Activated B cell treated with CpG ODN at 0.5 μM for 24 hours (primary cell): ENCODE measurements around the gene HOXB5. TPM values are rescaled to one million over a fixed set of nuclear protein-coding genes. Genes with fewer than 3 reads are reported as not detected.

Source experiments
- ATAC-seq: fragments of 200-7000 bp; cut with Tn5 transposase; one replicate; pipeline ENCODE4 v1.10.0; 2021; ENCODE audit warnings: low read depth, mild to moderate bottlenecking, moderate library complexity
- CTCF ChIA-PET: fragments of 350-600 bp; sonication (Branson Sonifier 250); formaldehyde crosslinking; loops from one replicate; lab custom pipeline; 2021; ENCODE audit warnings: antibody characterized with exemption; lab: Charles Lee
- POLR2A ChIA-PET: fragments of 350-600 bp; sonication (Branson Sonifier 250); formaldehyde crosslinking; loops from one replicate; lab custom pipeline; 2021; ENCODE audit warnings: antibody characterized with exemption; lab: Charles Lee
- DNase-seq: peaks from one replicate; pipeline ENCODE4 v3.0.0; 2022
- H3K27ac Mint-ChIP-seq: one replicate; pipeline ENCODE4 v1.8.0; 2020; ENCODE audit warnings: mixed read lengths
- H3K27me3 Mint-ChIP-seq: one replicate; pipeline ENCODE4 v1.8.0; 2021; ENCODE audit warnings: mixed read lengths
- H3K36me3 Mint-ChIP-seq: one replicate; pipeline ENCODE4 v1.8.0; 2021; ENCODE audit warnings: low read depth, mixed read lengths
- H3K4me1 Mint-ChIP-seq: one replicate; pipeline ENCODE4 v1.8.0; 2021; ENCODE audit warnings: mixed read lengths
- H3K4me3 Mint-ChIP-seq: one replicate; pipeline ENCODE4 v1.8.0; 2020; ENCODE audit warnings: mild to moderate bottlenecking, mixed read lengths
- H3K9me3 Mint-ChIP-seq: one replicate; pipeline ENCODE4 v1.8.0; 2020; ENCODE audit warnings: mixed read lengths
- CTCF ChIP-seq: fragments of 200-600 bp; IDR thresholded peaks from one replicate; pipeline ENCODE4 v1.8.0; 2022; ENCODE audit warnings: antibody characterized with exemption, mild to moderate bottlenecking
- intact Hi-C: fragments of 100-400 bp; cut with micrococcal nuclease; formaldehyde crosslinking; loops from one replicate; pipeline ENCODE4 v1.15.1; 2024
- total RNA-seq: library from RNA; stranded (reverse); gene quantifications from 2 replicates; pipeline ENCODE4 v1.2.3, GENCODE V29; 2022

Gene HOXB5
- total RNA-seq, 1 donor from 2014 or later = not detected

DNA sequence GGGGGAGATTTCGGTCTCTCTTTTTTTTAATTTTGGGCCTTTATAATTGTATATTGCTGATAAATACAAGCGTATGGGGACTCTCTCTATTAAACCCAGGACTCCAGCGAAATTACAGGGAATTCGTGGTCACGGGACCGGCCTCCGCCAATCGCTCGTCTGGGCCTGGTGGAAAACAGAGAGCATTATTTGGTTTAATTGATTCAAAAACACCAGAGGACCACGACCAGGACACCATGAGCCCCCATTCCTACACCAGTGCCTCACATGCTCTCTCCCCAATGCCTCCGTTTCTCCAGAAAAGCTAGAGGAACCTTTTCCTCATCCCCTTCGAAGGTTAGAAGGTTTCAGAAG is 48.6 kb downstream of the HOXB5 start, which contains the start of gene HOXB2:
Gene HOXB2 (minus strand): TSS at position 88 of the 354 bp plus-strand sequence. CDS start 198 bp downstream, outside the sequence.
- CTCF ChIA-PET = no interaction called here
- TF ChIP-seq CTCF = no peak
- peaks cover 34% of the 10 kb centered on the region for H3K27me3 Mint-ChIP-seq
- no peak for DNase-seq
- POLR2A ChIA-PET = no interaction called here
- H3K36me3 Mint-ChIP-seq = peaks cover 5% of the 10 kb centered on the region
- peak within 1 kb of the TSS; percentile 88 for H3K4me3 Mint-ChIP-seq
- intact Hi-C loops = no loop called here
- peak within 1 kb of the TSS; percentile 82 for H3K27ac Mint-ChIP-seq
- peaks cover 40% of the 10 kb centered on the region for H3K4me1 Mint-ChIP-seq
- ATAC-seq = no peak
- no peaks in the 10 kb centered on the region for H3K9me3 Mint-ChIP-seq

GRCh38 chr17:48544349-48545021 is 49.1 kb downstream of the HOXB5 start:
- peak overlapping the region; percentile 82 for H3K27ac Mint-ChIP-seq
- H3K9me3 Mint-ChIP-seq = no peaks in the 10 kb centered on the region
- peaks cover 5% of the 10 kb centered on the region for H3K36me3 Mint-ChIP-seq
- H3K4me1 Mint-ChIP-seq = peaks cover 40% of the 10 kb centered on the region
- peaks cover 37% of the 10 kb centered on the region for H3K27me3 Mint-ChIP-seq
- DNase-seq (no peak), ATAC-seq (no peak)
- ChIA-PET POLR2A (interaction anchor here (0.6 to 1.5 kb wide), 4 partner anchors 32 to 777 kb away, joined by 3 to 4 read pairs (median 3); partner anchors contain the start of gene NFE2L1), CTCF (no interaction called here)
- intact Hi-C loops = loop anchor here (5.0 kb wide), 1 partner anchor 1133 kb away; the partner anchor contains the start of gene SPOP
- no peak for TF ChIP-seq CTCF
- H3K4me3 Mint-ChIP-seq = peak overlapping the region; percentile 88

GRCh38 chr17:48543854-48544348 is 49.7 kb downstream of the HOXB5 start:
- ChIA-PET CTCF (no interaction called here), POLR2A (interaction anchor here (0.6 to 1.5 kb wide), 3 partner anchors 105 to 776 kb away, joined by 3 to 4 read pairs (median 3); partner anchors contain the start of gene NFE2L1)
- DNase-seq = peak; percentile 28
- ATAC-seq = peak; percentile 49
- Mint-ChIP-seq H3K4me3 (peak overlapping the region; percentile 88), H3K4me1 (peaks cover 40% of the 10 kb centered on the region), H3K27ac (peak overlapping the region; percentile 82), H3K27me3 (peaks cover 37% of the 10 kb centered on the region), H3K9me3 (no peaks in the 10 kb centered on the region), H3K36me3 (peaks cover 5% of the 10 kb centered on the region)
- TF ChIP-seq CTCF = no peak
- intact Hi-C loops = loop anchor here (5.0 kb wide), 1 partner anchor 1133 kb away; the partner anchor contains the start of gene SPOP

DNA sequence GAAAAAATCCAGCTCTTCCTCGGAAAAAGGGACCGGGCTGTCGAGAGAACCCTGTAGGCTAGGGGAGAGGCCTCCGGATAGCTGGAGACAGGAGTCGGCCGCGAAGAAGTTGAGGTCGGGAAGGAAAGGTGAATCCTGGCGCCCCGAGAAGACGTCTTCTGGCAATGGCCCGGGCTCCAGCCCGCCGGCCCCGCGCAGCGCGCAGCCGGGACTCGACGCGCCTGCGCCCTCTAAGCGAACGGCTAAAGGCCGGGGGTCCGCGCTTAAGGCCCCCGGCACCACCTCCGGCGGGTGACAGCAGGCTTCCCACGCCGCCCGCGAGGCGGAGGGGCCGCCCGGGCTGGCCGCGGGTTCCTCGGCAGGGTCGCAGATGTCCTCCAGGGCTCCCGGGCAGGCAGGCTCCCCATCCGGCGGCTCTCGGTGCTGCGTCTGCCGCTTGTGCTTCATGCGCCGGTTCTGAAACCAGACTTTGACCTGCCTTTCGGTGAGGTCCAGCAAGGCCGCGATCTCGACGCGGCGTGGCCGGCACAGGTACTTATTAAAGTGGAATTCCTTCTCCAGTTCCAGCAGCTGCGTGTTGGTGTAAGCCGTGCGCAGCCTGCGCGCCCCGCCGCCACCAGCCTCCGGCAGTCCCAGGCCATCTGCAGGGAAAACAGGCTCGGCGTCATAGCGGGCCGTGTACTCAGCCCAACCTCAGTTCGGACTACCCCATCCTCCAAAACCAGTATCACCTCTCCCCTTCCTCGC is 50.3 kb downstream of the HOXB5 start:
- H3K36me3 Mint-ChIP-seq = peaks cover 5% of the 10 kb centered on the region
- H3K9me3 Mint-ChIP-seq = no peaks in the 10 kb centered on the region
- intact Hi-C loops = loop anchor here (5.0 kb wide), 1 partner anchor 1134 kb away; the partner anchor contains the start of gene SPOP
- peak overlapping the region; percentile 89 for H3K4me3 Mint-ChIP-seq
- peaks cover 35% of the 10 kb centered on the region for H3K27me3 Mint-ChIP-seq
- TF ChIP-seq CTCF = no peak
- ChIA-PET CTCF (no interaction called here), POLR2A (interaction anchor here (0.6 to 1.5 kb wide), 2 partner anchors 495 to 775 kb away, joined by 3 to 4 read pairs; partner anchors contain the start of gene NFE2L1)
- peak overlapping the region; percentile 82 for H3K27ac Mint-ChIP-seq
- peaks cover 38% of the 10 kb centered on the region for H3K4me1 Mint-ChIP-seq
- DNase-seq (peak; percentile 63), ATAC-seq (peak; percentile 59)
